Activated naive CD4-positive, alpha-beta T cell treated with anti-CD3 and anti-CD28 coated beads for 36 hours (primary cell): ENCODE measurements around the gene RAB34. TPM values are rescaled to one million over a fixed set of nuclear protein-coding genes. Genes with fewer than 3 reads are reported as not detected.

ENCODE experiments used
- CTCF ChIA-PET: fragments of 350-600 bp; sonication (Branson Sonifier 250); formaldehyde crosslinking; loops from one replicate; lab custom pipeline; 2021; ENCODE audit warnings: antibody characterized with exemption; lab: Charles Lee
- DNase-seq: peaks from one replicate; pipeline ENCODE4 v3.0.0-alpha.2; 2020
- H3K27ac Mint-ChIP-seq: one replicate; pipeline ENCODE4 v1.8.0; 2021; ENCODE audit warnings: mild to moderate bottlenecking, mixed read lengths
- H3K27me3 Mint-ChIP-seq: one replicate; pipeline ENCODE4 v1.8.0; 2021; ENCODE audit warnings: low read depth, mixed read lengths
- H3K36me3 Mint-ChIP-seq: one replicate; pipeline ENCODE4 v1.8.0; 2021; ENCODE audit warnings: low read depth, mixed read lengths
- H3K4me1 Mint-ChIP-seq: one replicate; pipeline ENCODE4 v1.8.0; 2021; ENCODE audit warnings: low read depth, mixed read lengths
- H3K4me3 Mint-ChIP-seq: one replicate; pipeline ENCODE4 v1.8.0; 2021; ENCODE audit warnings: mild to moderate bottlenecking, moderate library complexity, mixed read lengths
- H3K9me3 Mint-ChIP-seq: one replicate; pipeline ENCODE4 v1.8.0; 2021; ENCODE audit warnings: mixed read lengths
- intact Hi-C: fragments of 100-400 bp; cut with micrococcal nuclease; formaldehyde crosslinking; loops from one replicate; pipeline ENCODE4 v1.15.1; 2023
- total RNA-seq, 2 experiments: library from RNA; stranded (reverse); gene quantifications; one replicate each; pipeline ENCODE4 v1.2.3, GENCODE V29; 2021

RAB34 gene
- total RNA-seq, 2 experiments from 2014 or later: 10.2 to 12.3 TPM

- no peak for DNase-seq
- intact Hi-C loops: no loop called here
Measured at GRCh38 chr17:28712705-28713415, 4.8 kb downstream of the RAB34 start.

GRCh38 chr17:28712032-28712704 is 5.5 kb downstream of the RAB34 start:
- Mint-ChIP-seq H3K27me3 (peaks cover 20% of the 10 kb centered on the region), H3K27ac (peak overlapping the region; percentile 79), H3K4me3 (peak overlapping the region; percentile 79), H3K9me3 (no peaks in the 10 kb centered on the region), H3K4me1 (peaks cover 17% of the 10 kb centered on the region), H3K36me3 (no peaks in the 10 kb centered on the region)
- intact Hi-C loops: no loop called here
- DNase-seq: peak; percentile 73
- CTCF ChIA-PET: interaction anchor here (2.0 to 3.4 kb wide), 2 partner anchors 8 to 15 kb away, joined by 8 to 12 read pairs; partner anchors contain the start of genes RPL23A and TLCD1

More at GRCh38 chr17:28712705-28713415, 4.8 kb downstream of the RAB34 start:
- Mint-ChIP-seq H3K4me3 (peak overlapping the region; percentile 79), H3K27me3 (peaks cover 21% of the 10 kb centered on the region), H3K9me3 (no peaks in the 10 kb centered on the region), H3K27ac (no peak overlapping the region), H3K4me1 (peaks cover 18% of the 10 kb centered on the region), H3K36me3 (no peaks in the 10 kb centered on the region)
- CTCF ChIA-PET: interaction anchor here (3.4 kb wide), 1 partner anchor 14 kb away, joined by 12 read pairs; the partner anchor contains the start of gene TLCD1

GRCh38 chr17:28711723-28712031 is 6.0 kb downstream of the RAB34 start, which contains the start of gene PROCA1:
TSS of gene PROCA1 (minus strand) at chr17:28711888. CDS start at chr17:28711660, 228 bp downstream.
- H3K27ac Mint-ChIP-seq: peak within 1 kb of the TSS; percentile 79
- H3K9me3 Mint-ChIP-seq: no peaks in the 10 kb centered on the region
- peak within 1 kb of the TSS; percentile 79 for H3K4me3 Mint-ChIP-seq
- H3K4me1 Mint-ChIP-seq: peaks cover 17% of the 10 kb centered on the region
- intact Hi-C loops: loop anchor here (1.0 to 2.0 kb wide), 4 partner anchors 8 to 67 kb away; partner anchors contain the start of genes BLTP2, NEK8, RPL23A and SUPT6H
- CTCF ChIA-PET: interaction anchor here (2.0 to 3.4 kb wide), 2 partner anchors 8 to 15 kb away, joined by 8 to 12 read pairs; partner anchors contain the start of genes RPL23A and TLCD1
- no peaks in the 10 kb centered on the region for H3K36me3 Mint-ChIP-seq
- H3K27me3 Mint-ChIP-seq: peaks cover 20% of the 10 kb centered on the region
- no peak for DNase-seq

GRCh38 chr17:28710861-28711722 is 6.6 kb downstream of the RAB34 start:
- Mint-ChIP-seq H3K36me3 (no peaks in the 10 kb centered on the region), H3K4me3 (peak overlapping the region; percentile 79), H3K9me3 (no peaks in the 10 kb centered on the region), H3K27me3 (peaks cover 16% of the 10 kb centered on the region), H3K27ac (peak overlapping the region; percentile 79), H3K4me1 (peaks cover 17% of the 10 kb centered on the region)
- intact Hi-C loops: loop anchor here (1.0 to 2.0 kb wide), 4 partner anchors 8 to 66 kb away; partner anchors contain the start of genes BLTP2, NEK8, RPL23A and SUPT6H
- CTCF ChIA-PET: interaction anchor here (0.7 to 3.4 kb wide), 5 partner anchors 9 to 1220 kb away, joined by 3 to 12 read pairs (median 7); partner anchors contain the start of genes RPL23A and TLCD1
- DNase-seq: peak; percentile 92

GRCh38 chr17:28707339-28707720 is 10.3 kb downstream of the RAB34 start:
- no peak overlapping the region for H3K27ac Mint-ChIP-seq
- H3K9me3 Mint-ChIP-seq: no peaks in the 10 kb centered on the region
- peaks cover 11% of the 10 kb centered on the region for H3K36me3 Mint-ChIP-seq
- DNase-seq: no peak
- no peak overlapping the region for H3K4me3 Mint-ChIP-seq
- peaks cover 15% of the 10 kb centered on the region for H3K4me1 Mint-ChIP-seq
- peaks cover under 1% of the 10 kb centered on the region for H3K27me3 Mint-ChIP-seq
- intact Hi-C loops: no loop called here
- CTCF ChIA-PET: no interaction called here

GRCh38 chr17:28706471-28707338 is 11.0 kb downstream of the RAB34 start:
- H3K4me1 Mint-ChIP-seq: peaks cover 8% of the 10 kb centered on the region
- no peak for DNase-seq
- intact Hi-C loops: no loop called here
- H3K27ac Mint-ChIP-seq: no peak overlapping the region
- no peaks in the 10 kb centered on the region for H3K27me3 Mint-ChIP-seq
- peaks cover 14% of the 10 kb centered on the region for H3K36me3 Mint-ChIP-seq
- H3K9me3 Mint-ChIP-seq: no peaks in the 10 kb centered on the region
- CTCF ChIA-PET: no interaction called here
- no peak overlapping the region for H3K4me3 Mint-ChIP-seq

- Mint-ChIP-seq H3K27me3 (no peaks in the 10 kb centered on the region), H3K4me3 (no peak overlapping the region), H3K27ac (no peak overlapping the region), H3K4me1 (peaks cover 4% of the 10 kb centered on the region), H3K36me3 (peaks cover 17% of the 10 kb centered on the region), H3K9me3 (no peaks in the 10 kb centered on the region)
- CTCF ChIA-PET: no interaction called here
- no peak for DNase-seq
- intact Hi-C loops: no loop called here
Measured at GRCh38 chr17:28705728-28706334, 11.8 kb downstream of the RAB34 start.

- H3K9me3 Mint-ChIP-seq: no peaks in the 10 kb centered on the region
- H3K4me1 Mint-ChIP-seq: no peaks in the 10 kb centered on the region
- intact Hi-C loops: no loop called here
- CTCF ChIA-PET: no interaction called here
- no peak overlapping the region for H3K4me3 Mint-ChIP-seq
- peak overlapping the region; percentile 22 for H3K27ac Mint-ChIP-seq
- no peak for DNase-seq
- H3K27me3 Mint-ChIP-seq: no peaks in the 10 kb centered on the region
- H3K36me3 Mint-ChIP-seq: peaks cover 20% of the 10 kb centered on the region
Measured at GRCh38 chr17:28705074-28705659, 12.5 kb downstream of the RAB34 start.

GRCh38 chr17:28704219-28704858 is 13.3 kb downstream of the RAB34 start:
- CTCF ChIA-PET: interaction anchor here (0.6 kb wide), 1 partner anchor 91 kb away, joined by 3 read pairs; no protein-coding TSS in a partner anchor
- DNase-seq: no peak
- peaks cover 25% of the 10 kb centered on the region for H3K36me3 Mint-ChIP-seq

GRCh38 chr17:28703552-28704218 is 14.0 kb downstream of the RAB34 start:
- no peaks in the 10 kb centered on the region for H3K27me3 Mint-ChIP-seq
- no peak overlapping the region for H3K27ac Mint-ChIP-seq
- no peak overlapping the region for H3K4me3 Mint-ChIP-seq
- peaks cover 28% of the 10 kb centered on the region for H3K36me3 Mint-ChIP-seq
- no peak for DNase-seq
- H3K4me1 Mint-ChIP-seq: no peaks in the 10 kb centered on the region
- CTCF ChIA-PET: interaction anchor here (0.6 kb wide), 1 partner anchor 91 kb away, joined by 3 read pairs; no protein-coding TSS in a partner anchor
- H3K9me3 Mint-ChIP-seq: no peaks in the 10 kb centered on the region
- intact Hi-C loops: no loop called here

More at GRCh38 chr17:28704219-28704858, 13.3 kb downstream of the RAB34 start:
- Mint-ChIP-seq H3K4me1 (no peaks in the 10 kb centered on the region), H3K4me3 (no peak overlapping the region), H3K27ac (no peak overlapping the region), H3K27me3 (no peaks in the 10 kb centered on the region), H3K9me3 (no peaks in the 10 kb centered on the region)
- intact Hi-C loops: no loop called here
